HCT116 (cell line): Measurements from ENCODE around the gene FNDC3B. TPM values are rescaled to one million over a fixed set of nuclear protein-coding genes. Genes with fewer than 3 reads are reported as not detected.

Source experiments
- ATAC-seq: fragments of 200-7000 bp; cut with Tn5 transposase; 2 replicates; pipeline ENCODE4 v1.9.1; 2020; ENCODE audit warnings: mild to moderate bottlenecking, moderate library complexity
- BruUV-seq: library from RNA; stranded (reverse); fragments of 400-500 nt; replicated peaks from 2 replicates; lab custom pipeline; 2021; lab: Mats Ljungman, UMichigan
- CTCF ChIA-PET: fragments of 300-600 bp; sonication (Branson Sonifier 250); formaldehyde crosslinking; loops from one replicate; lab custom pipeline; 2021; ENCODE audit warnings: antibody characterized with exemption; lab: Charles Lee
- POLR2A ChIA-PET: fragments of 300-600, 350-600 bp; sonication (Branson Sonifier 250); formaldehyde crosslinking; loops from one replicate; lab custom pipeline; 2021; ENCODE audit warnings: antibody characterized with exemption; lab: Charles Lee
- RAD21 ChIA-PET, 2 experiments: fragments of 300-600 bp; sonication (Branson Sonifier 250); formaldehyde crosslinking; loops; one replicate each; lab custom pipeline; 2023; ENCODE audit warnings: low total read pairs in 2 of 2; ENCODE audit not compliant: uncharacterized antibody in 2 of 2, unreplicated experiment in 2 of 2, low non-redundant PET in 1 of 2; lab: Charles Lee
- DNase-seq: peaks from one replicate; pipeline ENCODE4 v3.0.0-alpha.2; 2010; ENCODE audit warnings: low read depth, low spot score
- H2AFZ ChIP-seq: fragments of 200-600 bp; shearing (Covaris generic), sonication (generic); 2 replicates; pipeline ENCODE4 v1.6.1; 2017; ENCODE audit warnings: low read depth, mixed run types, mixed read lengths, antibody characterized with exemption, low read length; ENCODE audit not compliant: poor library complexity, severe bottlenecking
- H3K27ac ChIP-seq: 2 replicates; pipeline ENCODE4 v1.5.1; 2012; ENCODE audit warnings: low read depth, low read length
- H3K27me3 ChIP-seq: fragments of 200-600 bp; sonication (generic); 2 replicates; pipeline ENCODE4 v1.6.1; 2016; ENCODE audit warnings: mixed run types, low read length, mixed read lengths; ENCODE audit not compliant: insufficient read depth
- H3K36me3 ChIP-seq, 2 experiments: fragments of 200-500 bp in 1 of 2; fragments of 200-600 bp in 1 of 2; sonication (Bioruptor generic) in 1 of 2; sonication (generic) in 1 of 2; 2 replicates each; pipeline versions ENCODE4 v1.5.1 to v1.6.1; 2014 to 2016; ENCODE audit warnings: low read length in 2 of 2, inconsistent platforms in 1 of 2, mixed read lengths in 1 of 2, mixed run types in 1 of 2; ENCODE audit not compliant: insufficient read depth in 2 of 2, control insufficient read depth in 1 of 2
- H3K4me1 ChIP-seq, 2 experiments: fragments of 200-600 bp in 1 of 2; sonication (generic) in 1 of 2; 2 replicates each; pipeline versions ENCODE4 v1.5.1 to v1.6.1; 2012 to 2017; ENCODE audit warnings: low read length in 2 of 2, inconsistent platforms in 1 of 2, mild to moderate bottlenecking in 1 of 2, mixed read lengths in 1 of 2, mixed run types in 1 of 2, moderate library complexity in 1 of 2; ENCODE audit not compliant: insufficient read depth in 2 of 2, control insufficient read depth in 1 of 2
- H3K4me2 ChIP-seq: fragments of 200-600 bp; sonication (generic); 2 replicates; pipeline ENCODE4 v1.6.1; 2017; ENCODE audit warnings: mixed run types, low read length, mixed read lengths
- H3K4me3 ChIP-seq, 2 experiments: fragments of 200-600 bp in 1 of 2; sonication (generic) in 1 of 2; replicated peaks in 1 of 2; 2 replicates each; pipeline ENCODE4 v1.5.1; 2011 to 2016; ENCODE audit warnings: low read length in 2 of 2, control low read depth in 1 of 2, low read depth in 1 of 2, mild to moderate bottlenecking in 1 of 2, mixed read lengths in 1 of 2, mixed run types in 1 of 2
- H3K79me2 ChIP-seq: fragments of 200-600 bp; sonication (generic); 2 replicates; pipeline ENCODE4 v1.6.1; 2017; ENCODE audit warnings: mild to moderate bottlenecking, mixed run types, low read length, moderate library complexity, mixed read lengths; ENCODE audit not compliant: insufficient read depth
- H3K9ac ChIP-seq: fragments of 200-600 bp; sonication (generic); 2 replicates; pipeline ENCODE4 v1.6.1; 2016; ENCODE audit warnings: low read length, mixed read lengths
- H3K9me2 ChIP-seq: fragments of 200-600 bp; sonication (generic), shearing (Covaris generic); 2 replicates; pipeline ENCODE4 v1.6.1; 2017; ENCODE audit warnings: mixed run types, mild to moderate bottlenecking, moderate library complexity; ENCODE audit not compliant: insufficient read depth
- H3K9me3 ChIP-seq, 2 experiments: fragments of 200-500 bp in 1 of 2; fragments of 200-600 bp in 1 of 2; sonication (Bioruptor generic) in 1 of 2; sonication (generic) in 1 of 2; 2 replicates each; pipeline ENCODE4 v1.6.1; 2014 to 2017; ENCODE audit warnings: low read length in 2 of 2, mixed read lengths in 2 of 2, inconsistent platforms in 1 of 2, low read depth in 1 of 2, mild to moderate bottlenecking in 1 of 2, mixed run types in 1 of 2, moderate library complexity in 1 of 2; ENCODE audit not compliant: control insufficient read depth in 1 of 2, insufficient read depth in 1 of 2
- H4K20me1 ChIP-seq: fragments of 200-600 bp; sonication (generic), shearing (Covaris generic); 2 replicates; pipeline ENCODE4 v1.6.1; 2017; ENCODE audit warnings: mixed run types, mild to moderate bottlenecking, moderate library complexity; ENCODE audit not compliant: insufficient read depth
- CEBPB ChIP-seq: IDR thresholded peaks from 2 replicates; pipeline ENCODE4 v1.6.1; 2012; ENCODE audit warnings: low read depth
- EGR1 ChIP-seq: IDR thresholded peaks from 2 replicates; pipeline ENCODE4 v1.6.1; 2012; ENCODE audit warnings: low read depth
- ELF1 ChIP-seq: IDR thresholded peaks from 2 replicates; pipeline ENCODE4 v1.6.1; 2012; ENCODE audit warnings: low read depth, borderline replicate concordance
- EZH2 ChIP-seq: fragments of 200-600 bp; sonication (generic); IDR thresholded peaks from 2 replicates; pipeline ENCODE4 v1.6.1; 2017; ENCODE audit warnings: antibody characterized with exemption, mixed run types
- EZH2phosphoT487 ChIP-seq: fragments of 200-600 bp; IDR thresholded peaks from 2 replicates; pipeline ENCODE4 v1.6.1; 2018; ENCODE audit warnings: antibody characterized with exemption, borderline replicate concordance
- FOSL1 ChIP-seq: IDR thresholded peaks from 2 replicates; pipeline ENCODE4 v1.6.1; 2012; ENCODE audit warnings: low read depth
- JUND ChIP-seq: IDR thresholded peaks from 2 replicates; pipeline ENCODE4 v1.6.1; 2012
- POLR2A ChIP-seq: IDR thresholded peaks from 2 replicates; pipeline ENCODE4 v1.7.0; 2011; ENCODE audit warnings: borderline replicate concordance; ENCODE audit not compliant: insufficient read depth, insufficient read length; ENCODE audit errors: extremely low read depth
- POLR2AphosphoS5 ChIP-seq: IDR thresholded peaks from 2 replicates; pipeline ENCODE4 v1.6.1; 2011; ENCODE audit warnings: mild to moderate bottlenecking, low read depth, low read length, moderate library complexity
- SIN3A ChIP-seq: IDR thresholded peaks from 2 replicates; pipeline ENCODE4 v1.6.1; 2012; ENCODE audit warnings: low read depth
- SP1 ChIP-seq: IDR thresholded peaks from 2 replicates; pipeline ENCODE4 v1.6.1; 2012; ENCODE audit warnings: low read depth
- SRF ChIP-seq: IDR thresholded peaks from 2 replicates; pipeline ENCODE4 v1.6.1; 2012; ENCODE audit warnings: low read depth
- TCF7L2 ChIP-seq: IDR thresholded peaks from 2 replicates; pipeline ENCODE4 v1.7.0; 2011; ENCODE audit warnings: borderline replicate concordance, inconsistent platforms; ENCODE audit not compliant: insufficient read depth, insufficient read length; ENCODE audit errors: extremely low read depth
- YY1 ChIP-seq: IDR thresholded peaks from 2 replicates; pipeline ENCODE4 v1.6.1; 2011; ENCODE audit warnings: low read length, low read depth, moderate library complexity, mild to moderate bottlenecking; ENCODE audit not compliant: insufficient replicate concordance; ENCODE audit errors: extremely low read depth
- ZFX ChIP-seq: fragments of 450-650 bp; IDR thresholded peaks from 2 replicates; pipeline ENCODE4 v1.6.1; 2017
- intact Hi-C: fragments of 100-400 bp; cut with micrococcal nuclease; formaldehyde crosslinking; loops from 2 replicates; pipeline ENCODE4 v1.10.0; 2022
- total RNA-seq: library from RNA; stranded (reverse); gene quantifications from one replicate; pipeline ENCODE4 v1.2.1, GENCODE V29; 2021; ENCODE audit not compliant: unreplicated experiment
- TF ChIP-seq, protein P1 (sequence below): IDR thresholded peaks from 2 replicates; pipeline ENCODE4 v1.6.1; 2011; ENCODE audit warnings: mild to moderate bottlenecking, low read length, moderate library complexity; ENCODE audit not compliant: insufficient replicate concordance; ENCODE audit errors: extremely low read depth
- TF ChIP-seq, protein P2 (sequence below), 3 experiments: fragments of 200-600 bp in 1 of 3; sonication (generic) in 1 of 3; IDR thresholded peaks in 2 of 3; conservative IDR thresholded peaks in 1 of 3; 2 replicates each; pipeline ENCODE4 v1.5.1; 2012 to 2017; ENCODE audit warnings: low read depth in 2 of 3, low read length in 2 of 3, antibody characterized with exemption in 1 of 3, borderline replicate concordance in 1 of 3, control low read depth in 1 of 3, mild to moderate bottlenecking in 1 of 3, mixed read lengths in 1 of 3, mixed run types in 1 of 3, moderate library complexity in 1 of 3; ENCODE audit not compliant: insufficient read depth in 1 of 3

Gene FNDC3B
- total RNA-seq, 1 experiment from 2014 or later = 45.7 TPM

DNA sequence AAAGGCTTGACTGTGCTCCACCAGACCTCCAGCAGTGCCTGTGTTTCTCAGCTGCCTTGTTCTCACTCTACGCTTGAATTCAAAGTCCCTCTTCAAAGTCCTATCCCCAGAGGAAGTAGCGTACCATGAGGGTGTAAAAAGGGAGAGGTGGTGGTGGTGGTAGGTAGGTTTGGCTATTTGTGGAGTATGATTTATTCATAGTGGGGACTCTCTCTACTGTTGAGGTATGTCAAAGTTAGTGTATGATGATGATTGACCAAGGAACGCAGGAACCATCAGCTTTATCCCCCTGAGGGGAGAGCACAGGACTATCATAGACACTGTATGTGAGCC, 271.0 kb downstream of the FNDC3B start:
- Histone ChIP-seq H3K9ac (no peak overlapping the region), H3K27ac (no peak overlapping the region), H3K4me3 (no peak overlapping the region), H3K36me3 (peaks cover 3 to 7% of the 10 kb centered on the region in 2 experiments; a peak in 2 of 4 replicates), H3K79me2 (no peaks in the 10 kb centered on the region), H4K20me1 (no peaks in the 10 kb centered on the region), H3K27me3 (no peaks in the 10 kb centered on the region), H3K9me3 (no peaks in the 10 kb centered on the region), H2AFZ (no peak overlapping the region)
- intact Hi-C loops = no loop called here
- no peak for DNase-seq
- BruUV-seq = no TSS peak
- TF ChIP-seq FOSL1 (no peak), JUND (no peak), POLR2AphosphoS5 (no peak)
- TF ChIP-seq, all 23 proteins: peak for 0
- POLR2A ChIA-PET = no interaction called here
- CTCF ChIA-PET = no interaction called here
- no peak overlapping the region for H3K4me2 ChIP-seq
- H3K4me1 ChIP-seq = peaks cover 10 to 30% of the 10 kb centered on the region in 2 experiments
- no peaks in the 10 kb centered on the region for H3K9me2 ChIP-seq
- RAD21 ChIA-PET = no interaction called here
- no peak for ATAC-seq

DNA sequence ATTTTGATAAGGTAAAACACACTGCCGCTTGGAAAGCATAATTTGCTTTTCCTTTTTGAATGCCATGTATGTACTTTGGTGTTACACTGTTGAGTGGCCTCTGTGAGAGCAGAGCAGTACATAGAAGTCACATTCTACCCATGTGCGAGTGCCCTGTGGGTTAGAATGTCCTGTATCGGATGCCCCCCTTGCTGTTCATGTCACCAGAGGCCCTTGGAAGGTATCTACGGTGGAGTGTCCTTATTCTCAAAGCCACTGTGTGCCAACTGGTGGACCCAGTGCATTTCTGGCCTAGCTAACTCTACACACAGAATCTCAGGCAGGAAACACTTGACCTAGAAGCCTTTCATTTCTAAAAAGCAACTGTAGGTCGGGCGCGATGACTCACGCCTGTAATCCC, 271.8 kb downstream of the FNDC3B start:
- Histone ChIP-seq H3K27me3 (no peaks in the 10 kb centered on the region), H3K9ac (no peak overlapping the region), H3K9me3 (no peaks in the 10 kb centered on the region), H4K20me1 (no peaks in the 10 kb centered on the region), H3K4me3 (no peak overlapping the region), H3K4me2 (no peak overlapping the region), H3K36me3 (peaks cover 3 to 7% of the 10 kb centered on the region in 2 experiments; a peak in 2 of 4 replicates), H3K27ac (no peak overlapping the region), H3K4me1 (peaks cover 19 to 30% of the 10 kb centered on the region in 2 experiments), H3K79me2 (no peaks in the 10 kb centered on the region), H2AFZ (no peak overlapping the region), H3K9me2 (no peaks in the 10 kb centered on the region)
- intact Hi-C loops = no loop called here
- CTCF ChIA-PET = no interaction called here
- POLR2A ChIA-PET = no interaction called here
- no peak for DNase-seq
- RAD21 ChIA-PET = no interaction called here
- ATAC-seq = no peak
- no peak for TF ChIP-seq EZH2
- no peak for TF ChIP-seq ZFX
- no peak for TF ChIP-seq EZH2phosphoT487
- TF ChIP-seq SIN3A = no peak
- no peak for TF ChIP-seq CEBPB
- no peak for TF ChIP-seq TCF7L2
- TF ChIP-seq, protein P1, sequence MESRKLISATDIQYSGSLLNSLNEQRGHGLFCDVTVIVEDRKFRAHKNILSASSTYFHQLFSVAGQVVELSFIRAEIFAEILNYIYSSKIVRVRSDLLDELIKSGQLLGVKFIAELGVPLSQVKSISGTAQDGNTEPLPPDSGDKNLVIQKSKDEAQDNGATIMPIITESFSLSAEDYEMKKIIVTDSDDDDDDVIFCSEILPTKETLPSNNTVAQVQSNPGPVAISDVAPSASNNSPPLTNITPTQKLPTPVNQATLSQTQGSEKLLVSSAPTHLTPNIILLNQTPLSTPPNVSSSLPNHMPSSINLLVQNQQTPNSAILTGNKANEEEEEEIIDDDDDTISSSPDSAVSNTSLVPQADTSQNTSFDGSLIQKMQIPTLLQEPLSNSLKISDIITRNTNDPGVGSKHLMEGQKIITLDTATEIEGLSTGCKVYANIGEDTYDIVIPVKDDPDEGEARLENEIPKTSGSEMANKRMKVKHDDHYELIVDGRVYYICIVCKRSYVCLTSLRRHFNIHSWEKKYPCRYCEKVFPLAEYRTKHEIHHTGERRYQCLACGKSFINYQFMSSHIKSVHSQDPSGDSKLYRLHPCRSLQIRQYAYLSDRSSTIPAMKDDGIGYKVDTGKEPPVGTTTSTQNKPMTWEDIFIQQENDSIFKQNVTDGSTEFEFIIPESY = no peak
- no peak for TF ChIP-seq FOSL1
- no peak for TF ChIP-seq ELF1
- no peak for TF ChIP-seq SP1
- TF ChIP-seq EGR1 = no peak
- TF ChIP-seq YY1 = no peak
- TF ChIP-seq, protein P2, sequence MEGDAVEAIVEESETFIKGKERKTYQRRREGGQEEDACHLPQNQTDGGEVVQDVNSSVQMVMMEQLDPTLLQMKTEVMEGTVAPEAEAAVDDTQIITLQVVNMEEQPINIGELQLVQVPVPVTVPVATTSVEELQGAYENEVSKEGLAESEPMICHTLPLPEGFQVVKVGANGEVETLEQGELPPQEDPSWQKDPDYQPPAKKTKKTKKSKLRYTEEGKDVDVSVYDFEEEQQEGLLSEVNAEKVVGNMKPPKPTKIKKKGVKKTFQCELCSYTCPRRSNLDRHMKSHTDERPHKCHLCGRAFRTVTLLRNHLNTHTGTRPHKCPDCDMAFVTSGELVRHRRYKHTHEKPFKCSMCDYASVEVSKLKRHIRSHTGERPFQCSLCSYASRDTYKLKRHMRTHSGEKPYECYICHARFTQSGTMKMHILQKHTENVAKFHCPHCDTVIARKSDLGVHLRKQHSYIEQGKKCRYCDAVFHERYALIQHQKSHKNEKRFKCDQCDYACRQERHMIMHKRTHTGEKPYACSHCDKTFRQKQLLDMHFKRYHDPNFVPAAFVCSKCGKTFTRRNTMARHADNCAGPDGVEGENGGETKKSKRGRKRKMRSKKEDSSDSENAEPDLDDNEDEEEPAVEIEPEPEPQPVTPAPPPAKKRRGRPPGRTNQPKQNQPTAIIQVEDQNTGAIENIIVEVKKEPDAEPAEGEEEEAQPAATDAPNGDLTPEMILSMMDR (IDR thresholded peaks at IDR 0.05 in 2 of 3, conservative IDR thresholded peaks at IDR 0.05 in 1 of 3; ENCODE audit: borderline replicate concordance in 1 of 3, insufficient read depth in 1 of 3, low read depth in 2 of 3, low read length in 2 of 3) = no peak
- TF ChIP-seq POLR2A = no peak
- TF ChIP-seq SRF = no peak
- BruUV-seq = no TSS peak
